Measurements from ENCODE around the gene SERPINB6. TPM values are rescaled to one million over a fixed set of nuclear protein-coding genes. Genes with fewer than 3 reads are reported as not detected.

Gene SERPINB6
- polyA plus RNA-seq, 1 of the 3 experiments (the other 2 are of a cell fraction): 102 TPM

DNA sequence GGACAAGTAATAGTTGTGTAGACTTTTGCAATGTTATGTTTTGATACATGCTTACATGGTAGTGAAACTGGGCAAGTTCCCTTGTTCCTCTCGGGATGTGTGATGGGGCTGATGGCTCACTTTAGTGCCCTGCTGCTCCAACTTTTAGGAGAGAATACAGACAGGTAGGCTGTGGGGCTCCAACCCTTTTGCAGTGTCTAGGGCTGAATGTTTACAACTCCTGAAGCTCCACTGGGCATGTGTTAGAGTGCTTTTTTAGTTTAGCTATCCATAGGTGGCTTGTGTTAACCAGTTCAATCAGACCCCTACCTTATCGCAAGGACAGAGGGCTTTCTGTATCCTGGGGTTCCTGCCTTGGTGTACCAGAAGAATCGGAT lies 33.8 kb downstream of the SERPINB6 start:
- H3K4me1 ChIP-seq (ENCODE audit: control insufficient read depth in 1 of 2, insufficient read depth in 2 of 2, low read depth in 1 of 2, low read length in 1 of 2): no peaks in the 10 kb centered on the region
- POLR2A ChIA-PET: no interaction called here
- no peaks in the 10 kb centered on the region for H4K20me1 ChIP-seq (ENCODE audit: insufficient read depth)
- no peaks in the 10 kb centered on the region for H3F3A ChIP-seq (replicated peaks; ENCODE audit: insufficient read depth)
- H3K9me3 ChIP-seq: no peaks in the 10 kb centered on the region
- no peak overlapping the region for H3K27ac ChIP-seq (ENCODE audit: low read depth in 2 of 2, low read length in 1 of 2)
- no peak overlapping the region for H3K4me2 ChIP-seq
- DNase-seq: no peak
- no peak overlapping the region for H2AFZ ChIP-seq (ENCODE audit: low read depth)
- H3K9me2 ChIP-seq: no peaks in the 10 kb centered on the region
- H3K36me3 ChIP-seq (replicated peaks in 1 of 2; ENCODE audit: control insufficient read depth in 1 of 2, insufficient read depth in 2 of 2, low read length in 1 of 2): no peaks in the 10 kb centered on the region
- no peaks in the 10 kb centered on the region for H3K79me2 ChIP-seq (ENCODE audit: insufficient read depth)
- CTCF ChIA-PET: interaction anchor here (1.0 to 11.4 kb wide), 6 partner anchors 15 to 200 kb away, joined by 3 to 261 read pairs (median 6); partner anchors contain the start of gene SERPINB1
- 83% methylated on average over 1 of the region's 3 CpGs for WGBS (ENCODE audit: low lambda C conversion rate)
- TF ChIP-seq SMC3 (IDR thresholded peaks at IDR 0.05; ENCODE audit: low read depth, low read length) (no peak), MEF2A (IDR thresholded peaks at IDR 0.05; ENCODE audit: borderline replicate concordance, low read depth) (no peak), EZH2phosphoT487 (IDR thresholded peaks at IDR 0.05; ENCODE audit: borderline replicate concordance, low read depth) (no peak), EP300 (IDR thresholded peaks at IDR 0.05; ENCODE audit: borderline replicate concordance in 1 of 2, low read depth in 1 of 2, low read length in 1 of 2) (no peak), RFX5 (IDR thresholded peaks at IDR 0.05; ENCODE audit: low read length) (no peak), IRF3 (IDR thresholded peaks at IDR 0.05; ENCODE audit: low read depth, low read length) (no peak), GABPA (IDR thresholded peaks at IDR 0.05; ENCODE audit: low read depth) (no peak), CHD2 (IDR thresholded peaks at IDR 0.05; ENCODE audit: low read length, partially characterized antibody) (no peak), NRF1 (IDR thresholded peaks at IDR 0.05; ENCODE audit: low read depth, low read length) (no peak), MAX (IDR thresholded peaks at IDR 0.05; ENCODE audit: low read depth) (no peak), FOSL2 (IDR thresholded peaks at IDR 0.05; ENCODE audit: borderline replicate concordance, low read depth) (no peak), TCF12 (IDR thresholded peaks at IDR 0.05) (no peak), RAD21 (IDR thresholded peaks at IDR 0.05; ENCODE audit: low read length) (no peak), RXRA (IDR thresholded peaks at IDR 0.05; ENCODE audit: borderline replicate concordance, low read depth) (no peak)
- TF ChIP-seq, protein P1, sequence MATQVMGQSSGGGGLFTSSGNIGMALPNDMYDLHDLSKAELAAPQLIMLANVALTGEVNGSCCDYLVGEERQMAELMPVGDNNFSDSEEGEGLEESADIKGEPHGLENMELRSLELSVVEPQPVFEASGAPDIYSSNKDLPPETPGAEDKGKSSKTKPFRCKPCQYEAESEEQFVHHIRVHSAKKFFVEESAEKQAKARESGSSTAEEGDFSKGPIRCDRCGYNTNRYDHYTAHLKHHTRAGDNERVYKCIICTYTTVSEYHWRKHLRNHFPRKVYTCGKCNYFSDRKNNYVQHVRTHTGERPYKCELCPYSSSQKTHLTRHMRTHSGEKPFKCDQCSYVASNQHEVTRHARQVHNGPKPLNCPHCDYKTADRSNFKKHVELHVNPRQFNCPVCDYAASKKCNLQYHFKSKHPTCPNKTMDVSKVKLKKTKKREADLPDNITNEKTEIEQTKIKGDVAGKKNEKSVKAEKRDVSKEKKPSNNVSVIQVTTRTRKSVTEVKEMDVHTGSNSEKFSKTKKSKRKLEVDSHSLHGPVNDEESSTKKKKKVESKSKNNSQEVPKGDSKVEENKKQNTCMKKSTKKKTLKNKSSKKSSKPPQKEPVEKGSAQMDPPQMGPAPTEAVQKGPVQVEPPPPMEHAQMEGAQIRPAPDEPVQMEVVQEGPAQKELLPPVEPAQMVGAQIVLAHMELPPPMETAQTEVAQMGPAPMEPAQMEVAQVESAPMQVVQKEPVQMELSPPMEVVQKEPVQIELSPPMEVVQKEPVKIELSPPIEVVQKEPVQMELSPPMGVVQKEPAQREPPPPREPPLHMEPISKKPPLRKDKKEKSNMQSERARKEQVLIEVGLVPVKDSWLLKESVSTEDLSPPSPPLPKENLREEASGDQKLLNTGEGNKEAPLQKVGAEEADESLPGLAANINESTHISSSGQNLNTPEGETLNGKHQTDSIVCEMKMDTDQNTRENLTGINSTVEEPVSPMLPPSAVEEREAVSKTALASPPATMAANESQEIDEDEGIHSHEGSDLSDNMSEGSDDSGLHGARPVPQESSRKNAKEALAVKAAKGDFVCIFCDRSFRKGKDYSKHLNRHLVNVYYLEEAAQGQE (IDR thresholded peaks at IDR 0.05; ENCODE audit: low read depth, low read length): no peak
- TF ChIP-seq, protein P2, sequence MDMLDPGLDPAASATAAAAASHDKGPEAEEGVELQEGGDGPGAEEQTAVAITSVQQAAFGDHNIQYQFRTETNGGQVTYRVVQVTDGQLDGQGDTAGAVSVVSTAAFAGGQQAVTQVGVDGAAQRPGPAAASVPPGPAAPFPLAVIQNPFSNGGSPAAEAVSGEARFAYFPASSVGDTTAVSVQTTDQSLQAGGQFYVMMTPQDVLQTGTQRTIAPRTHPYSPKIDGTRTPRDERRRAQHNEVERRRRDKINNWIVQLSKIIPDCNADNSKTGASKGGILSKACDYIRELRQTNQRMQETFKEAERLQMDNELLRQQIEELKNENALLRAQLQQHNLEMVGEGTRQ (IDR thresholded peaks at IDR 0.05; ENCODE audit: borderline replicate concordance, low read depth, low read length): no peak
- H3K27me3 ChIP-seq (ENCODE audit: insufficient read depth): no peaks in the 10 kb centered on the region
- H3K4me3 ChIP-seq (ENCODE audit: low read depth in 2 of 2, low read length in 1 of 2): no peak overlapping the region
- H3K9ac ChIP-seq: no peak overlapping the region

All from SK-N-SH (cell line).